Activated CD4-positive, alpha-beta T cell treated with anti-CD3 and anti-CD28 coated beads, Interleukin-2, Interleukin-4, amounts not matched to agents 100 ng/mL and 50 ng/mL, durations not matched to agents 16 hours and 8 hours (primary cell): ENCODE measurements around the gene LYSMD2.

Experiments
- DNase-seq: peaks from one replicate; pipeline ENCODE4 v3.0.0-alpha.2; 2020; ENCODE audit warnings: low spot score

LYSMD2 gene

DNA sequence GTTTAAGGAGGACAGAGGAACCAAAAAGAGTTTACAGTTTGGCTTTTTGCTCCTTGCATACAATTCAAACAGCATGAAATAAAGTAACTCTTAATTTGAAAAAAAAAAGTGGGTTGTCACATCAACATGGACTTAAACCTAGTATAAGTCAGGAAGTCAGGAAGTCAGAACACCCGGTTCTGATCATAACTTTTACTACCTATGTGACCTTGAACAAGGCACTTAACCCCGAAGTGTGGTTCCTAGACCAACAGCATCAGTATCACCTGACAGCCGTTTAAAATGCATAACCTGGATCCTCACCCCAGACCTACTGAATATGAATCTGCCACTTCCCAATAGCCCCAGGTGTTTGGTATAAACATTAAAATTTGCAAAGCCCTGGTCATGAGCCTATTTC is 18.7 kb downstream of the LYSMD2 start:
- no peak for DNase-seq

DNA sequence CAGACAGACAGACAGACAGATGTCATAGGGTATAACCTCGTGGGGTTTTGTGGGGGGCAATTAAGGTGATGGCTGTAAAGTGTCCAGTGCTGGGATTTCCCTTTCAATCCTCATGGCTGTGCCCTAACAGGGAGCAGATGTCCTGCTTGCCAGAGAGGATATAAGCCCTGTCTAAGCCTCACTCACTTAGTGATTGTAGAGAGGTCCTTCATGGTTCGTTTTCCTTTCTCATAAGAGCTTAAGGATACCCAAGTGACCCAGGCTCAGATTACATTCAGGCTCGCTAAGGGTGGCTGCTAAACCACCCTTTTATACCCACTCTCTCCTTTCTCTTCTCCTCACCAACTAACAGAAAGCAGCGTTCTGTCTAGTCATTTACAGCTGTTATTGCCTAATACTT is 19.2 kb downstream of the LYSMD2 start:
- no peak for DNase-seq

DNA sequence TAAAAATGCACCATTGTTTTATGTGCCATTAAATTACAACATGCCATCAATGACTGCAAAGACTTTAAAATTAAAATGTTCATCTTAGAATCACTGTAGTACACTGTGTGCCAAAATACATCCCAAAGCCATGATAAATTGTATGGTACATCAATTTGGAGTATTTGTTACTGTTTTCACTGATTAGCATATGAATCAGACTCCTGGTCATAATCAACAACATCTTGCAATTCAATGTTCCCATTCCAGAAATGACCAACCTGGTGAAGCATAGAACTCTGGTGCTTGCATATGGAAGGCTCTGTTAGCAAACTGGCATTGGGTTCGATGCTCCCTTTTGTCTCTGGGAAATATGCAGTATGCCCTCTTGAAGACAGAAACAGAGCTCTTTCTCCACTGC is 22.5 kb downstream of the LYSMD2 start:
- DNase-seq: no peak

DNA sequence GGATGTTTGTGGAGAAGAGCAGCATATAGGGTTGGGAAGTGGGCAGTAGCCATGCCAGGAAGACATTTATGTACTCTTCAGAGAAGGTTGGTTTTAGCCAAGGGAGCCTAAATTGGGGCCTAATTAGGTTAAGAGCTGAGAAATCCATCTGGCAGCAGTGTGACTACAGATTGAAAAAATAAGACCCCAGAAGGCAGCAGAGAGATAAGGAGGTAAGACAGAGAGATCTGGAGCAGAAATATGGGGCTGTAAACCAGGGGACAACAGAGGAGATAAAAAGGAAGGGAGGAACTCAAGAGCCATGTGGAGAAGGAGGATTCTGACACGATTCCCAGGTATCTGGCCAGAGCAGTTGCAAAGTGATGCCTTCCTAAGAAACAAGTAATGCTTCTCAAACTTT is 23.3 kb downstream of the LYSMD2 start:
- DNase-seq: no peak

DNA sequence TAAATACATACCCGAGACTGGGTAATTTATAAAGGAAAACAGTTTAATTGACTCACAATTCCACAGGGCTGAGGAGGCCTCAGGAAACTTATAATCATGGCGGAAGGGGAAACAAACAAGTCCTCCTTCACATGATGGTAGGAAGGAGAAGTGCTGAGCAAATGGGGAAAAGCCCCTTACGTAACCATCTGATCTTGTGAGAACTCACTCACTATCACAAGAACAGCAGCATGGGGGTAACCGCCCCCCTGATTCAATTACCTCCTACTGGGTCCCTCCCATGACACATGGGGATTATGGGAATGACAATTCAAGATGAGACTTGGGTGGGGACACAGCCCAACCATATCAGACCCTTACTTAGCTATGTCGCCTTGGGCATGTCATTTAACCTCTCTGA is 28.4 kb downstream of the LYSMD2 start:
- no peak for DNase-seq

DNA sequence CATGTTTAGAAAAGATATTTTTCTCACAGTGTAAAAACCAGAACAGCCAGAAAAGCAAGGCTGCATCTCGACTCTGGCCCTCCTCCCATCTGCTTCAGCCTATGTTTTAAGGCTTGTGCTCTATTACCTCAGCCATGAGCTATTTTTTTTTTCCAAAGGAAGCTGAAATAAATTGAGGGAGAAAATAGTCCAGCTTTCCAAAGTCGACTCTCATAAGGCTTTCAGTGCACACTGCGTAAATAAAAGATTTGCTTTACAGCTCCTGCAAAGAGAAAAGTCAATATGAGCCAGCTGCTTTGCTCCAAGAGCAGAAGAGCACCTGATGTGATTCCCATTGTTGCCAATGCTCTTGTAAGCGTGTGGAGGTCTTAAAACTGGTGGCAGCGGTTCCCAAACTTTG is 29.4 kb downstream of the LYSMD2 start:
- no peak for DNase-seq

DNA sequence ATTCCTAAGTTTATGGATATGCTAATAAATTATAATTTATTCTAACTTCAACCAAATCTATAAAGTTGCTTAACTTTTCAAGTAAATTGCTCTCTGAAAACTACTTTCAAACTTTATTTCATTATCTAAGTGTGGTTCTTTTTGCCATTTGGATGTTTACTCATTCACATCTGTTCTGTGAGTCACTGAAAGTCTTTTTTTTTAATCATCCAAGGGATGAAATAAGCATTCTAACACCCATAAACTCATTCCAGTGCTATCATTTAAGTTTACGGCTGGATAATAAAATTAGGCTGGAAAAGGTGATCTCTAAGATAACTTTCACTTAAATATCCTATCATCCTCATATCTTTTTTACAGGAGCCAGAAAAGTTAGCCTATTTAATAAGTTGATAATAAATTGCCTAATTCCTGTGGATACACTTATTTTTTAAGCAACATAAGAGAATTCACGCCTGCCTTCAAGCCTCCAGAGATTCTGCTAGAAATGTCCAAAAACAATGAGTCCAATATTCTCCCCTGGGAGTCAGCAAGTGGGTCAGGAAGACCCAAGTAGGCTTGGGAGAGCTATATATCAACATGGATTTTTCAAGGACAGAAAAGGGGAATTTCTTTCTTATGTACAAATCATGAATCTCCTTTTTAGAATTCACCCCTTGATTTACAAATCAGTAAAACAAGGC is 30.4 kb downstream of the LYSMD2 start:
- DNase-seq: no peak

DNA sequence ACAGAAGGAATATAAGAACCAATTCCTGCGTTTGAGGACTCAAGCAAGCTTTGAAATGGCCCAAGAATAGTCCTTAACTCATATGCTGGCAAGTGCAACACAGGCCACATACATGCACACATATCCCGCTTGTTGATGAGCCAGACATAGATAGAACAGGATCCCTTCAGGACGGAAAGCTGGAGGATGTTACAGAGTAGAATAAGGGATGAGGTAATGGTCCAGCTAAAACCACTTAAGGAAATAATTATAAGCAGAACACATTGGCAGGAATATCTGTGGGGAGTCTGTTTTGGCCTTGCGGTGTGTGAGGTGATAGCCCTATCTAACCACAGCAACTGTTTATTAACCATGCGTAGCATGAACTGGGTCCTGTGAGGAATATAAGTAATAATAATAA is 31.2 kb downstream of the LYSMD2 start:
- DNase-seq: no peak

DNA sequence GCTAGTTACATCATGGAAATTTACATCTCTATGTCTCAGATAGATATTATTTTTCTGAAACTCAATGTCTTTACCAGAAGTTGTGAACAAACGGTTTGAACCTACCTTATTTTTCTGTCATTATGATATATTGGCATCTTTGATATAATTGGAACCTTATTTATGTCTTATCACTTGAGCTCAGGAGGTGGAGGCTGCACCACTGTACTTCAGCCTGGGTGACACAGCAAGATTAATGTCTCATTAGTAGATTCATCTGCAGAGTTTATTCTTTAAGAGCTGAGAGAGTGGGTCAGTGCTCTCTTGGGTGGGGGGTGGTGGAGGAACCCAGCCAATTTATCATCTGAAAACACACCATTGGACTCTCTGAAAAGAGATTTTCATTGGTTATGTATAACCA is 34.7 kb downstream of the LYSMD2 start:
- no peak for DNase-seq

DNA sequence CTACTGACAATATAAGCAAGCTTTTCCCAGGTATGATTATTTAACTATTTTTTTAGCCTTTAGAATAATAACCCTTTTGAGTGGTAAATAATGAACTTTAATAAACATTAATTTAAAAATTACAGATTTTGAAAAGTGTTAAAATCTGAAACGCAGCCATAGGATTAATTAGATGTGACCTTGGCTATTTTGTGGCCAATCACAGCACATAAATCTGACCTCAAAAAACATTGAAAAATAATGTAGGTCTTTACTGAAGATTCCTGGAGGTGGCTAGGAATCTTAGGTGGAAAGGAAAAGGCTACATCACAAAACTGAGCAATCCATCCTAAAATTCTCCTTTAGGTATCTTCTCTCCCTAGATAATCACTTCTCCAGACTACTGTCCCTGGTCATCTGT is 38.1 kb downstream of the LYSMD2 start:
- DNase-seq: no peak

DNA sequence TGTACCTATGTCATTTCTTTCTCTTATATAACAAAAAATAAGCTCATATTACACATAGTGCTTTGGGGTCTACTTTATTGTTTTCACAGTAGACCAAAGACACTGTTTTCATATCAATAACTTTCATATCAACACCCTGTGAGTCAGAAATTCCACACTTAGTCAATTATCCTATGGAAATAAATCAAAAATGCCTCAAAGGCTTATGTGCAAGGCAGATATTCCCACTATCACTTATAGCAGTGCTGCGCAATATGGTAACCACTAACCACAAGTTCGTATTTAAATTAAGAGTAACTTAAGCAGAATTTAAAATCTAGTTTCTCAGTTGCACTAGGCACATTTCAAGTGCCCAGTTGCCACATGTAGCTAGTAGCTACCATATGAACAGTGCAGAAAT is 40.3 kb downstream of the LYSMD2 start:
- no peak for DNase-seq

DNA sequence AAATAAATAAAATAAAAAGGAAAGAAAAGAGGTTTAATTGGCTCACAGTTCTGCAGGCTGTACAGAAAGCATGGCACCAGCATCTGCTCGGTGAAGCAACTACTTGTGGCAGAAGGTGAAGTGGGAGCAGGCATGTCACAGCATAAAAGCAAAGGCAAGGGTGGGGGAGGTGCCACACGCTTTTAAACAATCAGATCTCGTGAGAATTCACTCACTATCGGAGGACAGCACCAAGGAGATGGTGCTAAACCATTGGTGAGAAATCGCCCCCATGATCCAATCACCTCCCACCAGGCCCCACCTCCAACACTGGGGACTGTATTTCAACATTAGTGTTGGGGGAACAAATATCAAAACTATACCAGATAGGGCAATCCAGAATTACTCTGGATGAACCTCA is 40.9 kb downstream of the LYSMD2 start:
- no peak for DNase-seq

DNA sequence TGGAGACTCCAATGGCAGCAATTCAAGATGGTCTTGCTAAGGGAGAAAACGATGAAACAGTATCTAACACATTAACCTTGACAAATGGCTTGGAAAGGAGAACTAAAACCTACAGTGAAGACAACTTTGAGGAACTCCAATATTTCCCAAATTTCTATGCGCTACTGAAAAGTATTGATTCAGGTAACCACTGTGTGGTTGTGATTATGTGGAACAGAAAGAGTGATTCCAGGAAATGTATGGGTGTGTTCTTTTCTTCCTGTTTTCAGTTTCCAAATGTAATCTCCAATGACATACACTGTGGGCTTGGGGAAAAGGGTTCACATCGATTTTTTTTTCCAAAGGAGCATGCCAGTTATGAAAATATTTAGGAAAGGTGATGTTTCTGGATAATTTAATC is 45.3 kb downstream of the LYSMD2 start:
- no peak for DNase-seq

DNA sequence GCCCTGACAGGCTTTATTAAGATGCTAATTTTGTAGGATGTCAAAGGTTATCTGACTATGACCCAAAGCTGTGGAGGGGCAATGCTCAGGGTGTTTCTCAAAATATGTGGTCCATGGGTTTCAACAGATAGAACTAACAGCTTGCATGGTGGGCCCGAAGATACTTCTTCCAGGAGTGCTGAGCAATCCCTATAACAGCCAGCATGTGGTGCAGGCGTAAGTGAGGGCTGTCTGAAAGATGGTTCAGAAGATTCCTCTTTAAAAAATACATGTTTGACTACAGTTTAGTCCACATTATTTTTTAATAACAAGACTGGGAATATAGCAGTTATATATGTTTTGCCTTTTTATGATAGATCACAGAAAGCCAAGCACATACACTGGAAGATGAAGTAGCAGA is 48.6 kb downstream of the LYSMD2 start:
- no peak for DNase-seq

DNA sequence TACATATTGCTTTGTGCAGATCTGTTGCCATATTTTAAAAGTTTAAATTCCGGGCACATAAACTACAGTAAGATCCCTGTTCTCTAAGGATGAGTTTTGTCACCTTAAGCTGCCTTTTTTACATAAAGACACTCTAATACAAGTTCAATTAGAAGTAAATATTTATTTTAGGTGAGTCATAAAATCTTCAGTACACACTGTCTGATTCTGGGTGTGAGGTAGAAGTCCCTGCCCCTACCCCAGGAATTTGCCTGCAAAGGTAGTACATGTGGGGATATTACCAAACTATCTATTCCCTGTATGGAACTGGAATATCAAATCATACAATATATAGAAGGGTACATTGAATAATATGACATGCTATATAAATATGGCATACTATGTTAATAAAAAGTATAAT is 49.9 kb downstream of the LYSMD2 start:
- no peak for DNase-seq

DNA sequence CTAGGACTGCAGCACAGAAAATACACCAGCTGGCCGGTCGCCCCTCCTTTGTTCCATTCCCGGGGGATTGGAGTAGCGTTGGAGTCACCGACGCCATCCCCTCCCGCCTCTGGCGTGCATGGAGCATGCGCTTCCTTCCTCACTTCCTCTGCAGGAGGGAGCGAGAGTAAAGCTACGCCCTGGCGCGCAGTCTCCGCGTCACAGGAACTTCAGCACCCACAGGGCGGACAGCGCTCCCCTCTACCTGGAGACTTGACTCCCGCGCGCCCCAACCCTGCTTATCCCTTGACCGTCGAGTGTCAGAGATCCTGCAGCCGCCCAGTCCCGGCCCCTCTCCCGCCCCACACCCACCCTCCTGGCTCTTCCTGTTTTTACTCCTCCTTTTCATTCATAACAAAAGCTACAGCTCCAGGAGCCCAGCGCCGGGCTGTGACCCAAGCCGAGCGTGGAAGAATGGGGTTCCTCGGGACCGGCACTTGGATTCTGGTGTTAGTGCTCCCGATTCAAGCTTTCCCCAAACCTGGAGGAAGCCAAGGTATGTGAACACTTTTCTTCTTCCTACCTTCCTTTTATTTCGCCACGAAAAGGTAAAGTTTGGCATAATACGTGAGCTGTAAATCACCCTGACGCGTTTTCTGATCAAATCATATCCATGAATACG is 56.0 kb downstream of the LYSMD2 start, which contains the start of gene SCG3:
SCG3 (plus strand) TSS at position 201 of the 661 bp plus-strand sequence; CDS start at position 454, 253 bp downstream.
- DNase-seq: peak; percentile 46

DNA sequence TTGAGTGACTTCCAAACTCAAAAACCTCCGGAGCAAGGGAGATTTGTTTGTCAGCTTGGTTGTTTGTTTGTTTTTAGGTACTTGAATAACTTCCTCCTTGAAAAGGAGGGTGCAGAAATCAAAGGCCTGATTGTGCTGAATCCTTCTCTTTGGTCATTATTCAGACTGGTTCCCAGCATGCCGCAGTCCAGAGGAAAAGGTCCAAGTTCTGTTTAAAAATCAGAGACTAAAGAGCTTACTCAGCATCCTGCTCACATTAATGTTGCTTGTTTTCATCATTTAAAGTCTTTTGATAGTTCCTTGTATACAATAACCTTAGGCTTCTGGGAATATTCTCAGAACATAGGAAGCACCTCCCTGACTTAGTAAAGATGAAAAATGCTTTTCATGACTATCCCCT is 57.1 kb downstream of the LYSMD2 start:
- DNase-seq: no peak

DNA sequence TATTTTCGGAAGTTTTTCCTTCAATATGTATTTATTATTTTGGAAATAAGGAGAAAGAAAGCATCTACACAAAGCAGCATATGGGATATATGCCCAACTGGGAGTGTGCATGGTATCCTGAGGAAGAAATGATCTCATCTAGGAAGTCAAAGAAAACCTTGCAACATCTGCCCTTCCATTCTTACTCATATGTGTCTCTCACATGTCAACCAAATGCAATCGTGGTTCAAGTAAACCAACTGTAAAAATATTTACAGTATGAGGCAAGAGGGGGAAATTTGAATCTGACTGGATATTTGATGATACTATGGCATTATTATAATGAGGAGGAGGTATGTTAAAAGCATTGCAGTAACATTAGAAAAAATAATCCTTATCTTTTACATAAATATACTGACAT is 59.4 kb downstream of the LYSMD2 start:
- DNase-seq: no peak

DNA sequence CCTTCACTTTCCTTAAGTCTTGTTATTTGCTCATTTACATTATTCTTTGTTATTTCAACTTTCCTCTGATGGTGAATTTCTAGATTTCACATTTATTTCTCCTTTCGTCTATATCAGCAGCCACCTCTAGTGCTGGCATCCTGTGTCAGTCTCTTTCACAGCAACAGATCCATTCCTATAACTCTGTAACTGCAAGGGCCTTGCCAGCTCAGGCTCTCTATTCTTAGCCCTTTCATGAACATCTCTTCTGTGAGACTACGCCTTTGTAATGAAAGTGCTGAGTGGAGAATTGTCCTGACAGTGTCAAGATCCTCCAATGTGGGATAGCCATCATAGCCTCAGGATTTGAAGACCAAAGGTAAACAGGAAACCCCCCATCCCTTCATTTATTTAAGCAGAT is 60.0 kb downstream of the LYSMD2 start:
- DNase-seq: no peak

DNA sequence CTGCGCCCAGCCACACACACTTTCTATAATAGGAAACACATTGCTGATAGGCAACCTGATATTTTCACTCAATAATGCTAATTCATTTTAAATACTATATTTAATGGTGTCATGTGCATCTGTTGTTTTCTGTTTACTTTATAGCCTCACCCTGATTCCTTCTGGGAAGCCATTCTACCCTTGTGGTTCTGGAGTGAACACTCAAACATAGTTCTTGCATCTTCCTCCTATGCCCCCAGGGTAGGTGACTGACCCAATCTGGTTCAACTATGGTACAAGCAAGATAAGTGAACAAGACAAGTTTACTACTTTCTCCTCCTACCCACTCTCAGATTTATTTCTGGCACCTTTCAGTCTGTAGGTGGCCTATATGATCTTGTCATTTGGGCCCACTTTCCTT is 60.4 kb downstream of the LYSMD2 start:
- no peak for DNase-seq

DNA sequence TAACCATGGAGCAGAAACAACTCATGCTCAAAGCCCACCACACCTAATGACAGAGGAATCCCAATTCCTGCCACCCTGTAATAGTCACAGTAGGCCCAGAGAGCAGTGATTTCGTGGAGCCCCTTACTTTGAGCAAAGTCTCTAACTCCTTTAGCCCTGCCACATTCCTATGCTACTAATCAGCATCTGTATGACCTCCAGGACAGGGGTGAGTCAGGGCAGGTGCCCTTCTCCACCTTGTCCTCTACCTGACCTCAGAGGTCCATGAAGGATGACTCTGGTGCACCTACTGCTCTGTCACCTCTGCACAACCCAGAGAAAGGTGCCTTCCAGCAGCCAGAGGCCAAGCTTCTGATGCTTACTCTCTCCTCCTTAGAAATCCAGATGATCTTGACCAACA is 62.2 kb downstream of the LYSMD2 start:
- DNase-seq: no peak
